Measurements from ENCODE around the gene VEPH1. TPM values are rescaled to one million over a fixed set of nuclear protein-coding genes. Genes with fewer than 3 reads are reported as not detected.

VEPH1 gene
- total and polyA plus RNA-seq, 3 experiments from 2014 or later, result not detected

GRCh38 chr3:157444797-157445184 lies 58.4 kb downstream of the VEPH1 start:
- Histone ChIP-seq H3K27ac (ENCODE audit: low read depth, low read length) (no peak overlapping the region), H3K9me3 (ENCODE audit: low read length) (no peaks in the 10 kb centered on the region), H3K4me1 (ENCODE audit: insufficient read depth, low read length) (no peaks in the 10 kb centered on the region), H3K36me3 (ENCODE audit: insufficient read depth, low read length) (no peaks in the 10 kb centered on the region), H3K27me3 (ENCODE audit: insufficient read depth, low read length, poor library complexity, severe bottlenecking) (no peaks in the 10 kb centered on the region), H3K4me3 (ENCODE audit: low read length) (no peak overlapping the region)
- Mint-ChIP-seq H3K27ac (no peak overlapping the region), H3K4me1 (no peaks in the 10 kb centered on the region), H3K36me3 (no peaks in the 10 kb centered on the region), H3K9me3 (peaks cover 0 to 3% (median 0%) of the 10 kb centered on the region in 5 donors), H3K27me3 (peaks cover 0 to under 1% of the 10 kb centered on the region in 2 donors), H3K4me3 (no peak overlapping the region)
- ChIA-PET CTCF (no interaction called here), POLR2A (no interaction called here)
- DNase-seq, result no peak

GRCh38 chr3:157443905-157444796 lies 59.1 kb downstream of the VEPH1 start:
- Mint-ChIP-seq H3K9me3 (peaks cover 0 to 3% (median 0%) of the 10 kb centered on the region in 5 donors), H3K4me3 (no peak overlapping the region), H3K27ac (no peak overlapping the region), H3K27me3 (peaks cover 3 to 5% of the 10 kb centered on the region in 2 donors), H3K4me1 (no peaks in the 10 kb centered on the region), H3K36me3 (no peaks in the 10 kb centered on the region)
- DNase-seq, result no peak
- Histone ChIP-seq H3K27me3 (ENCODE audit: insufficient read depth, low read length, poor library complexity, severe bottlenecking) (no peaks in the 10 kb centered on the region), H3K27ac (ENCODE audit: low read depth, low read length) (no peak overlapping the region), H3K4me3 (ENCODE audit: low read length) (no peak overlapping the region), H3K36me3 (ENCODE audit: insufficient read depth, low read length) (no peaks in the 10 kb centered on the region), H3K9me3 (ENCODE audit: low read length) (no peaks in the 10 kb centered on the region), H3K4me1 (ENCODE audit: insufficient read depth, low read length) (no peaks in the 10 kb centered on the region)
- CTCF ChIA-PET, result no interaction called here
- POLR2A ChIA-PET, result no interaction called here

DNA sequence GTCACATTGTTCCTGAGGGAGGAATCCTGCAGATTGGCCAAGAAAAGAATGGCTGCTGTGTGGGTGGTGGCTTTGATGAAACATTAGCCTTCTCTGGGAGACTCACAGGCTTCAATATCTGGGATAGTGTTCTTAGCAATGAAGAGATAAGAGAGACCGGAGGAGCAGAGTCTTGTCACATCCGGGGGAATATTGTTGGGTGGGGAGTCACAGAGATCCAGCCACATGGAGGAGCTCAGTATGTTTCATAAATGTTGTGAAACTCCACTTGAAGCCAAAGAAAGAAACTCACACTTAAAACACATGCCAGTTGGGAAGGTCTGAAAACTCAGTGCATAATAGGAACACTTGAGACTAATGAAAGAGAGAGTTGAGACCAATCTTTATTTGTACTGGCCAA lies 60.5 kb downstream of the VEPH1 start:
- no peak for DNase-seq
- Histone ChIP-seq H3K36me3 (ENCODE audit: insufficient read depth, low read length) (no peaks in the 10 kb centered on the region), H3K4me1 (ENCODE audit: insufficient read depth, low read length) (no peaks in the 10 kb centered on the region), H3K27me3 (ENCODE audit: insufficient read depth, low read length, poor library complexity, severe bottlenecking) (no peaks in the 10 kb centered on the region), H3K27ac (ENCODE audit: low read depth, low read length) (no peak overlapping the region), H3K9me3 (ENCODE audit: low read length) (no peaks in the 10 kb centered on the region), H3K4me3 (ENCODE audit: low read length) (no peak overlapping the region)
- H3K9me3 Mint-ChIP-seq, result peaks cover 0 to 2% (median 0%) of the 10 kb centered on the region in 5 donors
- no peak overlapping the region for H3K27ac Mint-ChIP-seq
- no peaks in the 10 kb centered on the region for H3K4me1 Mint-ChIP-seq
- ChIA-PET POLR2A (no interaction called here), CTCF (no interaction called here)
- no peak overlapping the region for H3K4me3 Mint-ChIP-seq
- H3K27me3 Mint-ChIP-seq, result peaks cover 17 to 18% of the 10 kb centered on the region in 2 donors
- no peaks in the 10 kb centered on the region for H3K36me3 Mint-ChIP-seq

- Mint-ChIP-seq H3K27me3 (peaks cover 26 to 29% of the 10 kb centered on the region in 2 donors), H3K4me1 (no peaks in the 10 kb centered on the region), H3K9me3 (peaks cover 0 to 7% (median 0%) of the 10 kb centered on the region in 5 donors), H3K4me3 (no peak overlapping the region), H3K36me3 (no peaks in the 10 kb centered on the region), H3K27ac (no peak overlapping the region)
- CTCF ChIA-PET, result no interaction called here
- H3K4me1 ChIP-seq (ENCODE audit: insufficient read depth, low read length), result no peaks in the 10 kb centered on the region
- no peaks in the 10 kb centered on the region for H3K36me3 ChIP-seq (ENCODE audit: insufficient read depth, low read length)
- H3K27ac ChIP-seq (ENCODE audit: low read depth, low read length), result no peak overlapping the region
- POLR2A ChIA-PET, result no interaction called here
- DNase-seq, result no peak
- no peaks in the 10 kb centered on the region for H3K9me3 ChIP-seq (ENCODE audit: low read length)
- H3K27me3 ChIP-seq (ENCODE audit: insufficient read depth, low read length, poor library complexity, severe bottlenecking), result no peaks in the 10 kb centered on the region
- no peak overlapping the region for H3K4me3 ChIP-seq (ENCODE audit: low read length)
Measured at GRCh38 chr3:157441102-157441624, 62.1 kb downstream of the VEPH1 start.

DNA sequence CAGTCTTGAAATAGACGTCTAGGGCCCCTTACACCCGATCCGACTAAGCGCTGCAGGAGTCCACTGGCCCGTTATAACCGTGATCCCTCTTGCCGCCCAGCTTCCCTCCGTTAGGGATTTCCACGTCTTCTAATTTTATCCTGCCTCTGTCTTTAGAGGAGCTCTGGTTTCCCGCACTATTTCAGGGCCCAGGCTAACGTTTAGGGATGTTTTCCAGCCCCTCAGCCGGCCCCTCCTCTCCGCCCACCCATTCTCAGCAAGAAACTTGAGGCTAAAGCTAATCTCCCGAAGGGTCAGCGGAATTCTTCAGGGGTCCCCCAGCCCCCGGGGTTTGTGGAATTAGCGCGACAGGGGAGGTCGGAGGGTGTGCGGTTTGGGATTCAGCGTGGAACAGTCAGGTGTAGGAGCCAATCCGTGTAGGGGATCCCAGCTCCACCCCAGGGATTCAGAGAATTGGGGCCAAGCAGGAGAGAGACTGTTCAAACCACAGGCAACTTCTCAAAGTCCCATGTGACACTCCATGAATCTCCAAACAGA lies 65.0 kb downstream of the VEPH1 start:
- H3K4me3 ChIP-seq (ENCODE audit: low read length), result no peak overlapping the region
- Mint-ChIP-seq H3K9me3 (peaks cover 0 to 9% (median 3%) of the 10 kb centered on the region in 5 donors), H3K36me3 (peaks cover 0 to 4% (median 0%) of the 10 kb centered on the region in 3 donors), H3K4me3 (no peak overlapping the region), H3K4me1 (no peaks in the 10 kb centered on the region), H3K27ac (peak overlapping the region in 1 of 8 donors; percentile 54), H3K27me3 (peaks cover 34% of the 10 kb centered on the region in 2 donors)
- ChIA-PET CTCF (no interaction called here), POLR2A (no interaction called here)
- H3K36me3 ChIP-seq (ENCODE audit: insufficient read depth, low read length), result no peaks in the 10 kb centered on the region
- no peak overlapping the region for H3K27ac ChIP-seq (ENCODE audit: low read depth, low read length)
- H3K4me1 ChIP-seq (ENCODE audit: insufficient read depth, low read length), result no peaks in the 10 kb centered on the region
- H3K9me3 ChIP-seq (ENCODE audit: low read length), result no peaks in the 10 kb centered on the region
- H3K27me3 ChIP-seq (ENCODE audit: insufficient read depth, low read length, poor library complexity, severe bottlenecking), result no peaks in the 10 kb centered on the region
- DNase-seq, result no peak

GRCh38 chr3:157436583-157437291 lies 66.5 kb downstream of the VEPH1 start, which contains the start of gene PTX3:
PTX3 (plus strand) TSS chr3:157436850; CDS start chr3:157436934, 84 bp downstream.
- Histone ChIP-seq H3K27me3 (ENCODE audit: insufficient read depth, low read length, poor library complexity, severe bottlenecking) (no peaks in the 10 kb centered on the region), H3K4me3 (ENCODE audit: low read length) (no peak within 1 kb of the TSS), H3K36me3 (ENCODE audit: insufficient read depth, low read length) (no peaks in the 10 kb centered on the region), H3K27ac (ENCODE audit: low read depth, low read length) (no peak within 1 kb of the TSS), H3K4me1 (ENCODE audit: insufficient read depth, low read length) (no peaks in the 10 kb centered on the region), H3K9me3 (ENCODE audit: low read length) (no peaks in the 10 kb centered on the region)
- Mint-ChIP-seq H3K27me3 (peaks cover 34% of the 10 kb centered on the region in 2 donors), H3K4me3 (peak within 1 kb of the TSS in 1 of 7 donors; percentile 22), H3K4me1 (no peaks in the 10 kb centered on the region), H3K27ac (no peak within 1 kb of the TSS), H3K36me3 (peaks cover 0 to 4% (median 0%) of the 10 kb centered on the region in 3 donors), H3K9me3 (peaks cover 0 to 9% (median 3%) of the 10 kb centered on the region in 5 donors)
- CTCF ChIA-PET, result no interaction called here
- POLR2A ChIA-PET, result no interaction called here
- no peak for DNase-seq

DNA sequence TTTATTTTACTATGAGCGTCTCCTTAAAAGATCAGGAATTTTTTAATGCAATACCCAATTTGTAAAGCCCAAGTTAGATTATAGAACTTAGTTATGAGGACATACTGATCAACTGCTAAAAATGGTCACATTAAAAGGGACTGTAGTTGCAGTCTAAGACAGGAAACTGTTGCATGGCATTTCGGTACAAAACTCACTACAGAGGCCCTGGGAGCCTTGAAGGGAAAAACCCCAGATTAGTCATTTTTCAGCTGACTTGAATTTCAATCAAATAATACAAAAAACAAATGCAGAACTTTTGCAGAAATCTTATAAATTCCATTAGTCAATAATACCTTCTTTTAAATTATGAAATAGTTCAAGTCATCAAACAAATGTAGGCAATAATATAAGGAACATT lies 73.5 kb downstream of the VEPH1 start:
- Mint-ChIP-seq H3K9me3 (peaks cover 0 to 4% (median 1%) of the 10 kb centered on the region in 5 donors), H3K27me3 (peaks cover 0 to 2% of the 10 kb centered on the region in 2 donors), H3K4me3 (no peak overlapping the region), H3K4me1 (no peaks in the 10 kb centered on the region), H3K27ac (no peak overlapping the region), H3K36me3 (no peaks in the 10 kb centered on the region)
- no peak overlapping the region for H3K27ac ChIP-seq (ENCODE audit: low read depth, low read length)
- CTCF ChIA-PET, result no interaction called here
- no peak for DNase-seq
- H3K4me3 ChIP-seq (ENCODE audit: low read length), result no peak overlapping the region
- H3K27me3 ChIP-seq (ENCODE audit: insufficient read depth, low read length, poor library complexity, severe bottlenecking), result no peaks in the 10 kb centered on the region
- POLR2A ChIA-PET, result no interaction called here
- no peaks in the 10 kb centered on the region for H3K36me3 ChIP-seq (ENCODE audit: insufficient read depth, low read length)
- no peaks in the 10 kb centered on the region for H3K4me1 ChIP-seq (ENCODE audit: insufficient read depth, low read length)
- H3K9me3 ChIP-seq (ENCODE audit: low read length), result no peaks in the 10 kb centered on the region

DNA sequence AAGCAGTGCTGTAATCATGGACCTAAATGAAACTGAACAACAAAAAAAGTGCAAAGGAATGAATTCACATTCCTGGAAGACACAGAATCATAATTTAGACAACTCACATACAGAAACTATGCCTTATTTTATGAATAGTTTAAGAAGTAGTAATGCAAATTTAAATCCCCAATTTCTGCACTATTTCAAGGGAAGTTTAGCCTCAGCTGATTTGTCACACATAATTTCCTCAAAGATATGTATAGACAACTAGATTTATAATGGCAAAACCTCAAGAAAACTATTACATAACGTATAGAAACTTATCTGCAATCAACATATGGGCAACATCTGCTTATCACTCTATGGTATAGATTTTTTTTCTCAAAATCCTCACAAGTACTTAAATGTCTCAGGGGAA lies 74.4 kb downstream of the VEPH1 start:
- POLR2A ChIA-PET, result no interaction called here
- H3K36me3 ChIP-seq (ENCODE audit: insufficient read depth, low read length), result no peaks in the 10 kb centered on the region
- no peaks in the 10 kb centered on the region for H3K4me1 Mint-ChIP-seq
- H3K27ac ChIP-seq (ENCODE audit: low read depth, low read length), result no peak overlapping the region
- no peaks in the 10 kb centered on the region for H3K9me3 ChIP-seq (ENCODE audit: low read length)
- no peaks in the 10 kb centered on the region for H3K36me3 Mint-ChIP-seq
- H3K9me3 Mint-ChIP-seq, result peaks cover 0 to 8% (median 7%) of the 10 kb centered on the region in 5 donors
- CTCF ChIA-PET, result no interaction called here
- H3K27me3 ChIP-seq (ENCODE audit: insufficient read depth, low read length, poor library complexity, severe bottlenecking), result no peaks in the 10 kb centered on the region
- no peak overlapping the region for H3K27ac Mint-ChIP-seq
- no peak overlapping the region for H3K4me3 Mint-ChIP-seq
- H3K27me3 Mint-ChIP-seq, result no peaks in the 10 kb centered on the region
- H3K4me1 ChIP-seq (ENCODE audit: insufficient read depth, low read length), result no peaks in the 10 kb centered on the region
- H3K4me3 ChIP-seq (ENCODE audit: low read length), result no peak overlapping the region
- DNase-seq, result no peak

Measured in CD8-positive, alpha-beta memory T cell (primary cell).